ENCODE data around the gene SDHA.

Gene SDHA

DNA sequence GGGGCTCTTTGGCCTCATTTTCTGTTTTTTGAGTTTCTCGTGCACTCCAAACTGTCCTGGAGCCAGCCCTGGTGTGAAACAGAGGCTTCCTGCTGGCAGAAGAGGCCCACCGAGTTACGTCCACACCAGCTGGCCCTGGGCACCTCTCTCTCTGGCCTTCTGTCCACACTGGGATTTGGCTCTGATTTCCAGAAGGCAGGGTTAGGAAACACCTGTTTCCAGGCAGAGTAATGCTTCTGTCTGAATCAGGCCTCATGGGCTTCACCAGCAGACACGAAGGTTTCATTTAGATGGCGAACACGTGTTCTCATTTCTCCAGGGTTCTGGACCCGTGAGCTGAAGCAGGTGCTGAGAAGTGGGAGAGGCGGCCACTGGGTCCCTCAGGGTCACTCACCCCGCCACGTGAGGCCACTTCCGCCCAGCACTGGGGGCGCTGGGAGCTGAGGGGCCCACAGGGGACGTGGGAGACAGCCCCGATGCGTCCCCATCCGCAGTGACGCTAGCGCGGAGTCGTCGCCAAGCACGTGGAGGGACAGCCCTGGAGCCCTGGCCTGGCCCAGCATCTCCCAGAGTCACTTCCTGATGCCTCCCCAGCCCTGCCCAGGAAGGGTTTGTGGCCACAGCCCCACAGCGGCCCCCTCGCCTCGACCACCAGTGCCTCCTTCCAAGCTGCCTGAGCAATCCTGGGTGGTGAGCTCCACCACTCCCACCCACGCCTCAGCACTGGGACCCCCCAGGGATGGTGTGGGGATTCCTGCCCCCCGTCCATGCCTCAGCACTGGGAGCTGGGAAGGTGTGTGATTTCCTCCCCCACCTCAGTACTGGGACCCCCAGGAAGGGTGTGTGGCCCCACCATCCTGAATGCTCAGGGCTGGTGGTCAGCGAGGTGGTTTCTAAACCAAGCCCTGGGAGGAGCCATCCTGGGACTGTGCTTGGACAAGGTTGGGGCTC is 31.8 kb upstream of the SDHA start:
- H3K4me1 ChIP-seq (ENCODE audit: control extremely low read depth in 1 of 4, control insufficient read depth in 4 of 4, insufficient read depth in 4 of 4, low read length in 3 of 4) = peaks cover 0 to 21% (median 12%) of the 10 kb centered on the region in 4 experiments
- no peak for DNase-seq
- no peaks in the 10 kb centered on the region for H3K9me3 ChIP-seq (ENCODE audit: control extremely low read depth in 1 of 5, control insufficient read depth in 4 of 5, insufficient read depth in 2 of 5, low read depth in 1 of 5, low read length in 4 of 5)
- H3K4me3 ChIP-seq (ENCODE audit: control insufficient read depth in 1 of 7, extremely low read depth in 1 of 7, insufficient read depth in 4 of 7, low read depth in 2 of 7, low read length in 6 of 7) = no peak overlapping the region
- WGBS (ENCODE audit: insufficient coverage) = 85% methylated on average over 19 of the region's 28 CpGs
- no peaks in the 10 kb centered on the region for H3K36me3 ChIP-seq (ENCODE audit: control insufficient read depth in 4 of 4, insufficient read depth in 4 of 4, low read length in 3 of 4)
- H3K27me3 ChIP-seq (replicated peaks in 2 of 5; ENCODE audit: control insufficient read depth in 4 of 5, insufficient read depth in 5 of 5, low read length in 4 of 5) = peaks cover 0 to 4% (median under 1%) of the 10 kb centered on the region in 5 experiments
- CTCF ChIA-PET = interaction anchor here (1.1 to 3.0 kb wide), 4 partner anchors 15 to 246 kb away, joined by 3 to 16 read pairs (median 10); partner anchors contain the start of genes CCDC127 and SDHA
- no peak overlapping the region for H3K27ac ChIP-seq (ENCODE audit: insufficient read depth in 1 of 2, low read depth in 1 of 2, low read length in 2 of 2, poor library complexity in 1 of 2, severe bottlenecking in 2 of 2)
- POLR2A ChIA-PET = no interaction called here

DNA sequence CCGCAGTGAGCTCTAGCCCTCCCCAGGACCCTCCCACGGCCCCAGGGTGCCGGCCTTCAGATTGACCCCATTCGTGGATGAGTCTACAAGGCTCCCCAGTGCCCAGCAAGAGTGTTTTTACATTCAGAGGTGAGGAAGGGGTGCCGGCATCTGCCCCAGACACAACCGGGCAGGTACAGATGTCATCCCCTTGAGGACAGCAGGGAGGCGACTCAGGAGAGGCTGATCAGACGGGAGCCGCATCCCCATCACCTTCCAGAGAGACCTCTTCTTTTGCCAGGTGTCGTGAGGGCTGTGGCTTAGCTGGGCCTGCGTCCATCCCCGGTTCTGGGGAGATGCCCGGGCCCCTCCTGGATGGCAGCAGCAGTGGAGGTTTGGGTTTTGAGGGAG is 31.1 kb upstream of the SDHA start:
- ChIA-PET POLR2A (no interaction called here), CTCF (interaction anchor here (1.1 to 3.0 kb wide), 6 partner anchors 8 to 245 kb away, joined by 3 to 16 read pairs (median 10); partner anchors contain the start of genes CCDC127 and SDHA)
- Histone ChIP-seq H3K27me3 (replicated peaks in 2 of 5; ENCODE audit: control insufficient read depth in 4 of 5, insufficient read depth in 5 of 5, low read length in 4 of 5) (peaks cover 0 to 4% (median 2%) of the 10 kb centered on the region in 5 experiments), H3K4me1 (ENCODE audit: control extremely low read depth in 1 of 4, control insufficient read depth in 4 of 4, insufficient read depth in 4 of 4, low read length in 3 of 4) (peaks cover 0 to 28% (median 16%) of the 10 kb centered on the region in 4 experiments), H3K4me3 (ENCODE audit: control insufficient read depth in 1 of 7, extremely low read depth in 1 of 7, insufficient read depth in 4 of 7, low read depth in 2 of 7, low read length in 6 of 7) (no peak overlapping the region), H3K36me3 (ENCODE audit: control insufficient read depth in 4 of 4, insufficient read depth in 4 of 4, low read length in 3 of 4) (no peaks in the 10 kb centered on the region), H3K9me3 (ENCODE audit: control extremely low read depth in 1 of 5, control insufficient read depth in 4 of 5, insufficient read depth in 2 of 5, low read depth in 1 of 5, low read length in 4 of 5) (no peaks in the 10 kb centered on the region), H3K27ac (ENCODE audit: insufficient read depth in 1 of 2, low read depth in 1 of 2, low read length in 2 of 2, poor library complexity in 1 of 2, severe bottlenecking in 2 of 2) (no peak overlapping the region)
- WGBS (ENCODE audit: insufficient coverage) = 87% methylated on average over 9 of the region's 13 CpGs
- no peak for DNase-seq

DNA sequence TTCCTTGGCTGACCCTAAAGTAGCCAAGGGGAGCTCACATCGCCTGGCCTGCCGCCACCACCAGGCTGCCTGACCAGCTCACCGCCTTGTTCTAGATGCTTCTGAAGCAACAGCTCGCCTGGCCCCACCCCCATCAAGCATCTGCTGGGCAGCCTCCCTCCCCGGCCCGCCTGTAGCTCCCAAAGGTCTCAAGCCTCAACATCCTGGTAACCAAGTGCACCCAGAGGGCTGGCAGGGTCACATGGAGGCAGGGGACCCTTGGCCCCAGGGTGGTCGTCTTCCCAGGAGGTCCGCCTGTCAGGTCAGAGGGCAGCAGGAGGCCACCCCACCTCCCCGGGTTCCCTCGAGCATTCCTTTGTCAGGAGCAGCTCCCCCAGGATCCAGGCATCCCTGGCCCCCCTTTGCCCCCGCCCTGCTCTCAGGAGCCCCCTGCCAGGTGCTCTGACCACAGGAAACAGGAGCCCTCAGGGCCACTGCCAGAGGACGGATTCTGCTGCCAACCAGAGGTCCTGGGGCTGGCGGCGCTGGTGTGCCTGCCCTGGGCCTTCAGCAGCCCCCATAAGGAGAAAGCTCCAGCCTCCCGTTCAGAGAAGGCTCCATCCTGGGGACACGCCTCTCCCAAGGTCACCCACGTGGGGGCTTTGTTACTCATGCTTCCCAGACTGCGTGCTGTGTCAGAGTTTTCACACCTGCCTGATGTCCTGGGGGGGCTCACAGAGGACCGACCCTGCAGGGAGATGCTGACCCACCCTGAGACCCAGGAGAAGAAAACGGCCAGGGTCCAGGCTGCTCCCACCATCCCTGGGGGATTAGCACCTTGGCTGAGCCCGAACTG is 30.3 kb upstream of the SDHA start:
- ChIA-PET CTCF (interaction anchor here (0.6 to 3.0 kb wide), 21 partner anchors 7 to 253 kb away, joined by 3 to 16 read pairs (median 4); partner anchors contain the start of genes CCDC127 and SDHA), POLR2A (interaction anchor here (0.9 kb wide), 1 partner anchor 30 kb away, joined by 3 read pairs; the partner anchor contains the start of genes CCDC127 and SDHA)
- Histone ChIP-seq H3K9me3 (ENCODE audit: control extremely low read depth in 1 of 5, control insufficient read depth in 4 of 5, insufficient read depth in 2 of 5, low read depth in 1 of 5, low read length in 4 of 5) (no peaks in the 10 kb centered on the region), H3K27ac (ENCODE audit: insufficient read depth in 1 of 2, low read depth in 1 of 2, low read length in 2 of 2, poor library complexity in 1 of 2, severe bottlenecking in 2 of 2) (no peak overlapping the region), H3K27me3 (replicated peaks in 2 of 5; ENCODE audit: control insufficient read depth in 4 of 5, insufficient read depth in 5 of 5, low read length in 4 of 5) (peaks cover 0 to 4% (median 2%) of the 10 kb centered on the region in 5 experiments), H3K36me3 (ENCODE audit: control insufficient read depth in 4 of 4, insufficient read depth in 4 of 4, low read length in 3 of 4) (no peaks in the 10 kb centered on the region), H3K4me3 (ENCODE audit: control insufficient read depth in 1 of 7, extremely low read depth in 1 of 7, insufficient read depth in 4 of 7, low read depth in 2 of 7, low read length in 6 of 7) (peak overlapping the region in 1 of 7 experiments; percentile 58), H3K4me1 (ENCODE audit: control extremely low read depth in 1 of 4, control insufficient read depth in 4 of 4, insufficient read depth in 4 of 4, low read length in 3 of 4) (peaks cover 0 to 29% (median 17%) of the 10 kb centered on the region in 4 experiments)
- 79% methylated on average over 20 of the region's 21 CpGs for WGBS (ENCODE audit: insufficient coverage)
- DNase-seq = no peak

DNA sequence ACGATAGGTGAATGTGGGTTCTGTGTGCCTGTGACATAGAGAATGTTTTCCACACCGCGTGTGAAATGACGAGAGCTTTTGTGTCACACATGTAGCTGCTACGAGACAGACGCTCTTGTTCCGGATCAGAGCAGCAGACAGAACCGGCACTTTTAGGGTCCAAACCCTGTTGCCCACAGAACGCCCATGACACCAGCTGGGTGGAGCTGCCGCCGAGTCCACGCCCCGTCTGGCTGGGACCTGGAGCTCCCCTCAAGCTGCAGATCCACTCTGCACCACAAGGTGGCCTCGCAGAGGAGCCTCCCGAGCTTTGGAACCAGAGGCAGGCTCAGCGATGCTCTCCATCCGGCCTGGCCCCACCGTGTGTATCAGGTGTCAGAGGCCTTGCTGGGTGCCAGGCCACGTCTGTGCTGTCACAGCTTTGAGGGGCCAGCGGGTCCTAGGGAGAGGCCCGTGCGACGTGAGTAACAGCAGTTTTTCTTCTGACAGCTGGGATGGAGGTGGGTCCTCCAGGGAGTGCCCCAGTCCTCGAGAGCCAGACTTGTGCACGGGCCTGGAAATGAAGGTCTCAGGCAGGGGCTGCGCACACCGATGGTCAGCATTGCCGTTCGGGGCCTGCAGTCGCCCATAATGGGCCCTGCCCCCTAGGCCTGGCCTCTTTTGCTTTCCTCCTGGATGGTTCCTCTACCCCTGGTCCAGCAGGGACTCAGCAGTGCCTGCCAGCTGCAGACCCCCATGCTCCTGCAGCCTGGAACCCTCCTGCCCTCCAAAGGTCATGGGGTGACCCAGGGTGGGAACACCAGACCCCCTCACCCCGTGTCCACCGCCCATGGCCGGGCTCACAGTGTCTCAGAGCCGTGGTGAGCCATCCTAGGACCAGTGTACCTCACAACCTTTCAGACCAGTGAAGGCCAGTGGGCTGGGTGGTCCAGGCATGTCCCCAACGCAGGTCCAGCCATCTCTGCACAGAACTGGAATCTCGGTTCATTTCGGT is 29.3 kb upstream of the SDHA start:
- Histone ChIP-seq H3K36me3 (ENCODE audit: control insufficient read depth in 4 of 4, insufficient read depth in 4 of 4, low read length in 3 of 4) (no peaks in the 10 kb centered on the region), H3K4me3 (ENCODE audit: control insufficient read depth in 1 of 7, extremely low read depth in 1 of 7, insufficient read depth in 4 of 7, low read depth in 2 of 7, low read length in 6 of 7) (peak overlapping the region in 1 of 7 experiments; percentile 58), H3K27me3 (replicated peaks in 2 of 5; ENCODE audit: control insufficient read depth in 4 of 5, insufficient read depth in 5 of 5, low read length in 4 of 5) (peaks cover 0 to 4% (median 2%) of the 10 kb centered on the region in 5 experiments), H3K9me3 (ENCODE audit: control extremely low read depth in 1 of 5, control insufficient read depth in 4 of 5, insufficient read depth in 2 of 5, low read depth in 1 of 5, low read length in 4 of 5) (no peaks in the 10 kb centered on the region), H3K27ac (ENCODE audit: insufficient read depth in 1 of 2, low read depth in 1 of 2, low read length in 2 of 2, poor library complexity in 1 of 2, severe bottlenecking in 2 of 2) (no peak overlapping the region), H3K4me1 (ENCODE audit: control extremely low read depth in 1 of 4, control insufficient read depth in 4 of 4, insufficient read depth in 4 of 4, low read length in 3 of 4) (peaks cover 0 to 29% (median 17%) of the 10 kb centered on the region in 4 experiments)
- peak; percentile 79 to 88 (median 84) for DNase-seq
- ChIA-PET POLR2A (interaction anchor here (0.9 kb wide), 1 partner anchor 29 kb away, joined by 3 read pairs; the partner anchor contains the start of genes CCDC127 and SDHA), CTCF (interaction anchor here (0.6 to 3.0 kb wide), 21 partner anchors 8 to 252 kb away, joined by 3 to 16 read pairs (median 4); partner anchors contain the start of genes CCDC127 and SDHA)
- WGBS (ENCODE audit: insufficient coverage) = 42% methylated on average over 37 of the region's 37 CpGs

DNA sequence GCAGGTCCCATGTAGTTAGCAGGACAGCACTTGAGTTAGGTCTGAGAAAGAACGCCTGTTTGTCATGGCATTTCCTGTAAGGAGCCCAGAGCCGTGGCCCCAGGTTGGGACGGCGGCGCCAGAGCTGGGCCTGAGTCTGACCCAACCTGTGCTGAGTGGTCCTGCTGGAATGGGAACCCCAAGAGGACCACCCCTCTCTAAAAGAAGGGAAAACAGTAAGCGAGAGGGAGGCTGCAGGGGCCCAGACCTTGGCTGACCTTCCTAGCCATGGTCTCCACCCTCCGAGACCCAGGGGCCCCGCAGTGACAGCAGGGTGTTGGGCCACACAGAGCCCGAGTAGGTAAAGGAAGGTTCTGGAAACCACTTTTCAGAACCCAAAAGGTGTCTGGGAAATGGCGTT is 28.6 kb upstream of the SDHA start:
- peaks cover 0 to 29% (median 17%) of the 10 kb centered on the region in 4 experiments for H3K4me1 ChIP-seq (ENCODE audit: control extremely low read depth in 1 of 4, control insufficient read depth in 4 of 4, insufficient read depth in 4 of 4, low read length in 3 of 4)
- no peak overlapping the region for H3K27ac ChIP-seq (ENCODE audit: insufficient read depth in 1 of 2, low read depth in 1 of 2, low read length in 2 of 2, poor library complexity in 1 of 2, severe bottlenecking in 2 of 2)
- 94% methylated on average over 6 of the region's 10 CpGs for WGBS (ENCODE audit: insufficient coverage)
- CTCF ChIA-PET = interaction anchor here (1.4 kb wide), 1 partner anchor 14 kb away, joined by 4 read pairs; no protein-coding TSS in a partner anchor
- no peak for DNase-seq
- H3K4me3 ChIP-seq (ENCODE audit: control insufficient read depth in 1 of 7, extremely low read depth in 1 of 7, insufficient read depth in 4 of 7, low read depth in 2 of 7, low read length in 6 of 7) = no peak overlapping the region
- H3K27me3 ChIP-seq (replicated peaks in 2 of 5; ENCODE audit: control insufficient read depth in 4 of 5, insufficient read depth in 5 of 5, low read length in 4 of 5) = peaks cover 0 to 4% (median 2%) of the 10 kb centered on the region in 5 experiments
- no peaks in the 10 kb centered on the region for H3K9me3 ChIP-seq (ENCODE audit: control extremely low read depth in 1 of 5, control insufficient read depth in 4 of 5, insufficient read depth in 2 of 5, low read depth in 1 of 5, low read length in 4 of 5)
- H3K36me3 ChIP-seq (ENCODE audit: control insufficient read depth in 4 of 4, insufficient read depth in 4 of 4, low read length in 3 of 4) = no peaks in the 10 kb centered on the region
- POLR2A ChIA-PET = no interaction called here

DNA sequence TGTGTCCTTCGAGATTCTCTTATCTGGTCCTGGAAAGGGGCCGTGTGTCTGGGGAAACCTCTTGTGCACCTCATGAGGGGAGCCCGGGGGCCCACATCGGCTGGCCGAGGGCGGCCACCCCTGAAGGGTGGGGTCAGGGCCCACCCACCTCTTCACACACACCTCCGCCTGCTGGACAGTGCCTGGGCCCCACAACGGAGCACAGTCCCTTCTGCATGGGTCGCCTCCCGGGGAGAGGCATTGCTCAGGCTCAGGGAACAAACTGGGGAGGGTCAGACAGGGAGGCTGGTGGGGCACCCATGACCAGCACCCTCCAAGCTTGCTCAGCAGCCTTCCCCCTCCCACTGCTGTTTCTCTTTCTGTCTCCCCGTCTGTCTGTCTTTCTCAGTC is 28.1 kb upstream of the SDHA start:
- Histone ChIP-seq H3K4me3 (ENCODE audit: control insufficient read depth in 1 of 7, extremely low read depth in 1 of 7, insufficient read depth in 4 of 7, low read depth in 2 of 7, low read length in 6 of 7) (no peak overlapping the region), H3K4me1 (ENCODE audit: control extremely low read depth in 1 of 4, control insufficient read depth in 4 of 4, insufficient read depth in 4 of 4, low read length in 3 of 4) (peaks cover 0 to 29% (median 17%) of the 10 kb centered on the region in 4 experiments), H3K27me3 (replicated peaks in 2 of 5; ENCODE audit: control insufficient read depth in 4 of 5, insufficient read depth in 5 of 5, low read length in 4 of 5) (peaks cover 0 to 4% (median 2%) of the 10 kb centered on the region in 5 experiments), H3K36me3 (ENCODE audit: control insufficient read depth in 4 of 4, insufficient read depth in 4 of 4, low read length in 3 of 4) (no peaks in the 10 kb centered on the region), H3K27ac (ENCODE audit: insufficient read depth in 1 of 2, low read depth in 1 of 2, low read length in 2 of 2, poor library complexity in 1 of 2, severe bottlenecking in 2 of 2) (no peak overlapping the region), H3K9me3 (ENCODE audit: control extremely low read depth in 1 of 5, control insufficient read depth in 4 of 5, insufficient read depth in 2 of 5, low read depth in 1 of 5, low read length in 4 of 5) (no peaks in the 10 kb centered on the region)
- 81% methylated on average over 6 of the region's 11 CpGs for WGBS (ENCODE audit: insufficient coverage)
- POLR2A ChIA-PET = interaction anchor here (0.6 kb wide), 1 partner anchor 15 kb away, joined by 3 read pairs; no protein-coding TSS in a partner anchor
- CTCF ChIA-PET = interaction anchor here (1.6 kb wide), 1 partner anchor 17 kb away, joined by 3 read pairs; no protein-coding TSS in a partner anchor
- no peak for DNase-seq

Measured in common myeloid progenitor, CD34-positive (primary cell).